ENCODE measurements around the gene OR9A2.

GRCh38 chr7:143023047-143023446, 3.9 kb downstream of the OR9A2 start:
- no peak for TF ChIP-seq EZH2phosphoT487 (IDR thresholded peaks at IDR 0.05; ENCODE audit: low read depth)
- TF ChIP-seq, protein P1, sequence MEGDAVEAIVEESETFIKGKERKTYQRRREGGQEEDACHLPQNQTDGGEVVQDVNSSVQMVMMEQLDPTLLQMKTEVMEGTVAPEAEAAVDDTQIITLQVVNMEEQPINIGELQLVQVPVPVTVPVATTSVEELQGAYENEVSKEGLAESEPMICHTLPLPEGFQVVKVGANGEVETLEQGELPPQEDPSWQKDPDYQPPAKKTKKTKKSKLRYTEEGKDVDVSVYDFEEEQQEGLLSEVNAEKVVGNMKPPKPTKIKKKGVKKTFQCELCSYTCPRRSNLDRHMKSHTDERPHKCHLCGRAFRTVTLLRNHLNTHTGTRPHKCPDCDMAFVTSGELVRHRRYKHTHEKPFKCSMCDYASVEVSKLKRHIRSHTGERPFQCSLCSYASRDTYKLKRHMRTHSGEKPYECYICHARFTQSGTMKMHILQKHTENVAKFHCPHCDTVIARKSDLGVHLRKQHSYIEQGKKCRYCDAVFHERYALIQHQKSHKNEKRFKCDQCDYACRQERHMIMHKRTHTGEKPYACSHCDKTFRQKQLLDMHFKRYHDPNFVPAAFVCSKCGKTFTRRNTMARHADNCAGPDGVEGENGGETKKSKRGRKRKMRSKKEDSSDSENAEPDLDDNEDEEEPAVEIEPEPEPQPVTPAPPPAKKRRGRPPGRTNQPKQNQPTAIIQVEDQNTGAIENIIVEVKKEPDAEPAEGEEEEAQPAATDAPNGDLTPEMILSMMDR (IDR thresholded peaks at IDR 0.05; ENCODE audit: low read depth, low read length) = no peak

All from OCI-LY3 (cell line).